Body of pancreas (tissue), 4 donors: ENCODE measurements around the gene DMAP1.

ENCODE experiments used
- CTCF ChIP-seq, 7 experiments: fragments of 450-650 bp in 4 of 7; fragments of 200-600 bp in 3 of 7; sonication (generic) in 3 of 7; IDR thresholded peaks; one replicate each; pipeline ENCODE4 v1.5.1; 2016 to 2019; ENCODE audit warnings: antibody characterized with exemption in 7 of 7
- POLR2A ChIP-seq, 3 donors: fragments of 450-650 bp; IDR thresholded peaks; one replicate each; pipeline ENCODE4 v1.6.1; 2016; ENCODE audit warnings: antibody characterized with exemption in 3 of 3, mild to moderate bottlenecking in 2 of 3

- no peak for TF ChIP-seq CTCF (IDR thresholded peaks at IDR 0.05)
- no peak for TF ChIP-seq POLR2A (IDR thresholded peaks at IDR 0.05)
These were observed 51.1 kb downstream of the DMAP1 start for GRCh38 chr1:44264451-44264771.
